ENCODE results near the gene LENG1.

DNA sequence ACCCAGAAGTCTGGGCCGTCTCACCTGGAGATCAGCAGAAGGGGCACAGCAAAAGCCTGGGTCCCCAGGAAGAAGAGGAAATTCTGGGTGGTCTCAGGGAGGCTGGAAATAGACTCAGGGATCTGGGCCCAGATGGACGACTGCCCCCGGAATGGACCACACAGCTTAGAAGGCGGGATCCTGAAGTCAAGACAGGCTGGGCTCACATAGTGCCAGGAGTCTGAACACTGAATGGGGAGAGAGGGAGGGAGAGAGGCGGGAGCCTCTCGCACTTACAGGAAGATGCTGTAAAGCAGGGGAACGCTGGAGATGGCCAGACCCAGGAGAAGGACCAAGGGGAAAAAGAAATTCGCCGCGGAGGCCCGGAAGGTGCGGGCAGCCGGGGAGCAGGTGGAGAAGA is 1.3 kb upstream of the LENG1 start:
- TF ChIP-seq, protein P1, sequence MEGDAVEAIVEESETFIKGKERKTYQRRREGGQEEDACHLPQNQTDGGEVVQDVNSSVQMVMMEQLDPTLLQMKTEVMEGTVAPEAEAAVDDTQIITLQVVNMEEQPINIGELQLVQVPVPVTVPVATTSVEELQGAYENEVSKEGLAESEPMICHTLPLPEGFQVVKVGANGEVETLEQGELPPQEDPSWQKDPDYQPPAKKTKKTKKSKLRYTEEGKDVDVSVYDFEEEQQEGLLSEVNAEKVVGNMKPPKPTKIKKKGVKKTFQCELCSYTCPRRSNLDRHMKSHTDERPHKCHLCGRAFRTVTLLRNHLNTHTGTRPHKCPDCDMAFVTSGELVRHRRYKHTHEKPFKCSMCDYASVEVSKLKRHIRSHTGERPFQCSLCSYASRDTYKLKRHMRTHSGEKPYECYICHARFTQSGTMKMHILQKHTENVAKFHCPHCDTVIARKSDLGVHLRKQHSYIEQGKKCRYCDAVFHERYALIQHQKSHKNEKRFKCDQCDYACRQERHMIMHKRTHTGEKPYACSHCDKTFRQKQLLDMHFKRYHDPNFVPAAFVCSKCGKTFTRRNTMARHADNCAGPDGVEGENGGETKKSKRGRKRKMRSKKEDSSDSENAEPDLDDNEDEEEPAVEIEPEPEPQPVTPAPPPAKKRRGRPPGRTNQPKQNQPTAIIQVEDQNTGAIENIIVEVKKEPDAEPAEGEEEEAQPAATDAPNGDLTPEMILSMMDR (IDR thresholded peaks at IDR 0.05), result no peak
- no peak for TF ChIP-seq POLR2A (IDR thresholded peaks at IDR 0.05)

All from uterus (tissue), 2 donors.